Panc1 (cell line): ENCODE measurements around the gene CPSF3.

Source experiments
- POLR2AphosphoS5 ChIP-seq: IDR thresholded peaks from 2 replicates; pipeline ENCODE4 v1.6.1; 2012; ENCODE audit warnings: mild to moderate bottlenecking, low read depth, low read length, moderate library complexity
- SIN3A ChIP-seq: IDR thresholded peaks from 2 replicates; pipeline ENCODE4 v1.6.1; 2012; ENCODE audit warnings: low read depth, mild to moderate bottlenecking, low read length, moderate library complexity, borderline replicate concordance; ENCODE audit not compliant: insufficient read depth
- TCF7L2 ChIP-seq: IDR thresholded peaks from 2 replicates; pipeline ENCODE4 v1.6.1; 2011; ENCODE audit warnings: mild to moderate bottlenecking, low read depth, low read length, inconsistent platforms
- TF ChIP-seq, protein P1 (sequence below): fragments of 450-650 bp; IDR thresholded peaks from 2 replicates; pipeline ENCODE4 v1.5.1; 2017; ENCODE audit warnings: mild to moderate bottlenecking
- TF ChIP-seq, protein P2 (sequence below), 2 experiments: IDR thresholded peaks; 2 replicates each; pipeline ENCODE4 v1.6.1; 2011 to 2012; ENCODE audit warnings: low read depth in 2 of 2, control low read depth in 1 of 2, low read length in 1 of 2, mild to moderate bottlenecking in 1 of 2, moderate library complexity in 1 of 2; ENCODE audit not compliant: insufficient read depth in 1 of 2

- TF ChIP-seq, protein P1, sequence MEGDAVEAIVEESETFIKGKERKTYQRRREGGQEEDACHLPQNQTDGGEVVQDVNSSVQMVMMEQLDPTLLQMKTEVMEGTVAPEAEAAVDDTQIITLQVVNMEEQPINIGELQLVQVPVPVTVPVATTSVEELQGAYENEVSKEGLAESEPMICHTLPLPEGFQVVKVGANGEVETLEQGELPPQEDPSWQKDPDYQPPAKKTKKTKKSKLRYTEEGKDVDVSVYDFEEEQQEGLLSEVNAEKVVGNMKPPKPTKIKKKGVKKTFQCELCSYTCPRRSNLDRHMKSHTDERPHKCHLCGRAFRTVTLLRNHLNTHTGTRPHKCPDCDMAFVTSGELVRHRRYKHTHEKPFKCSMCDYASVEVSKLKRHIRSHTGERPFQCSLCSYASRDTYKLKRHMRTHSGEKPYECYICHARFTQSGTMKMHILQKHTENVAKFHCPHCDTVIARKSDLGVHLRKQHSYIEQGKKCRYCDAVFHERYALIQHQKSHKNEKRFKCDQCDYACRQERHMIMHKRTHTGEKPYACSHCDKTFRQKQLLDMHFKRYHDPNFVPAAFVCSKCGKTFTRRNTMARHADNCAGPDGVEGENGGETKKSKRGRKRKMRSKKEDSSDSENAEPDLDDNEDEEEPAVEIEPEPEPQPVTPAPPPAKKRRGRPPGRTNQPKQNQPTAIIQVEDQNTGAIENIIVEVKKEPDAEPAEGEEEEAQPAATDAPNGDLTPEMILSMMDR = no peak
- TF ChIP-seq POLR2AphosphoS5 = no peak
- no peak for TF ChIP-seq TCF7L2
- no peak for TF ChIP-seq SIN3A
- TF ChIP-seq, protein P2, sequence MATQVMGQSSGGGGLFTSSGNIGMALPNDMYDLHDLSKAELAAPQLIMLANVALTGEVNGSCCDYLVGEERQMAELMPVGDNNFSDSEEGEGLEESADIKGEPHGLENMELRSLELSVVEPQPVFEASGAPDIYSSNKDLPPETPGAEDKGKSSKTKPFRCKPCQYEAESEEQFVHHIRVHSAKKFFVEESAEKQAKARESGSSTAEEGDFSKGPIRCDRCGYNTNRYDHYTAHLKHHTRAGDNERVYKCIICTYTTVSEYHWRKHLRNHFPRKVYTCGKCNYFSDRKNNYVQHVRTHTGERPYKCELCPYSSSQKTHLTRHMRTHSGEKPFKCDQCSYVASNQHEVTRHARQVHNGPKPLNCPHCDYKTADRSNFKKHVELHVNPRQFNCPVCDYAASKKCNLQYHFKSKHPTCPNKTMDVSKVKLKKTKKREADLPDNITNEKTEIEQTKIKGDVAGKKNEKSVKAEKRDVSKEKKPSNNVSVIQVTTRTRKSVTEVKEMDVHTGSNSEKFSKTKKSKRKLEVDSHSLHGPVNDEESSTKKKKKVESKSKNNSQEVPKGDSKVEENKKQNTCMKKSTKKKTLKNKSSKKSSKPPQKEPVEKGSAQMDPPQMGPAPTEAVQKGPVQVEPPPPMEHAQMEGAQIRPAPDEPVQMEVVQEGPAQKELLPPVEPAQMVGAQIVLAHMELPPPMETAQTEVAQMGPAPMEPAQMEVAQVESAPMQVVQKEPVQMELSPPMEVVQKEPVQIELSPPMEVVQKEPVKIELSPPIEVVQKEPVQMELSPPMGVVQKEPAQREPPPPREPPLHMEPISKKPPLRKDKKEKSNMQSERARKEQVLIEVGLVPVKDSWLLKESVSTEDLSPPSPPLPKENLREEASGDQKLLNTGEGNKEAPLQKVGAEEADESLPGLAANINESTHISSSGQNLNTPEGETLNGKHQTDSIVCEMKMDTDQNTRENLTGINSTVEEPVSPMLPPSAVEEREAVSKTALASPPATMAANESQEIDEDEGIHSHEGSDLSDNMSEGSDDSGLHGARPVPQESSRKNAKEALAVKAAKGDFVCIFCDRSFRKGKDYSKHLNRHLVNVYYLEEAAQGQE (IDR thresholded peaks at IDR 0.05; ENCODE audit: insufficient read depth in 1 of 2, low read depth in 2 of 2, low read length in 1 of 2) = no peak
Observed at GRCh38 chr2:9508931-9509330, 85.5 kb downstream of the CPSF3 start.
